SHP77 treated with DMSO at 0.1 percent for 48 hours (cell line): ENCODE results near the gene PLXNA2.

Experiments used
- DNase-seq: peaks from one replicate; lab custom pipeline; 2025; lab: John Stamatoyannopoulos, UW

PLXNA2 gene

GRCh38 chr1:208225954-208226937 is 17.9 kb downstream of the PLXNA2 start:
- DNase-seq, result no peak

GRCh38 chr1:208224192-208224713 is 19.9 kb downstream of the PLXNA2 start:
- no peak for DNase-seq

- no peak for DNase-seq
Measured at GRCh38 chr1:208223136-208223535, 21.0 kb downstream of the PLXNA2 start.

GRCh38 chr1:208222376-208223126 is 21.6 kb downstream of the PLXNA2 start:
- DNase-seq, result no peak

- no peak for DNase-seq
Measured at GRCh38 chr1:208221291-208221622, 22.9 kb downstream of the PLXNA2 start.

- DNase-seq, result no peak
Measured at GRCh38 chr1:208219659-208220282, 24.4 kb downstream of the PLXNA2 start.

- DNase-seq, result no peak
Measured at GRCh38 chr1:208219098-208219658, 25.0 kb downstream of the PLXNA2 start.

GRCh38 chr1:208218237-208219097 is 25.7 kb downstream of the PLXNA2 start:
- no peak for DNase-seq

GRCh38 chr1:208217781-208218180 is 26.4 kb downstream of the PLXNA2 start:
- no peak for DNase-seq

GRCh38 chr1:208216806-208217205 is 27.4 kb downstream of the PLXNA2 start:
- no peak for DNase-seq

- no peak for DNase-seq
Measured at GRCh38 chr1:208216062-208216461, 28.1 kb downstream of the PLXNA2 start.

GRCh38 chr1:208215393-208215792 is 28.8 kb downstream of the PLXNA2 start:
- DNase-seq, result no peak

- DNase-seq, result no peak
Measured at GRCh38 chr1:208213786-208214185, 30.4 kb downstream of the PLXNA2 start.

- no peak for DNase-seq
Measured at GRCh38 chr1:208212893-208213292, 31.3 kb downstream of the PLXNA2 start.

GRCh38 chr1:208211921-208212843 is 32.0 kb downstream of the PLXNA2 start:
- no peak for DNase-seq

GRCh38 chr1:208209896-208210589 is 34.1 kb downstream of the PLXNA2 start:
- DNase-seq, result no peak

- DNase-seq, result no peak
Measured at GRCh38 chr1:208209286-208209685, 34.9 kb downstream of the PLXNA2 start.

- no peak for DNase-seq
Measured at GRCh38 chr1:208208132-208208487, 36.1 kb downstream of the PLXNA2 start.

- DNase-seq, result no peak
Measured at GRCh38 chr1:208207388-208208131, 36.6 kb downstream of the PLXNA2 start.
